HCT116 (cell line): ENCODE measurements around the gene KCNK10. TPM values are rescaled to one million over a fixed set of nuclear protein-coding genes. Genes with fewer than 3 reads are reported as not detected.

Experiments
- ATAC-seq: fragments of 200-7000 bp; cut with Tn5 transposase; 2 replicates; pipeline ENCODE4 v1.9.1; 2020; ENCODE audit warnings: mild to moderate bottlenecking, moderate library complexity
- BruUV-seq: library from RNA; stranded (reverse); fragments of 400-500 nt; replicated peaks from 2 replicates; lab custom pipeline; 2021; lab: Mats Ljungman, UMichigan
- CTCF ChIA-PET: fragments of 300-600 bp; sonication (Branson Sonifier 250); formaldehyde crosslinking; loops from one replicate; lab custom pipeline; 2021; ENCODE audit warnings: antibody characterized with exemption; lab: Charles Lee
- POLR2A ChIA-PET: fragments of 300-600, 350-600 bp; sonication (Branson Sonifier 250); formaldehyde crosslinking; loops from one replicate; lab custom pipeline; 2021; ENCODE audit warnings: antibody characterized with exemption; lab: Charles Lee
- RAD21 ChIA-PET, 2 experiments: fragments of 300-600 bp; sonication (Branson Sonifier 250); formaldehyde crosslinking; loops; one replicate each; lab custom pipeline; 2023; ENCODE audit warnings: low total read pairs in 2 of 2; ENCODE audit not compliant: uncharacterized antibody in 2 of 2, unreplicated experiment in 2 of 2, low non-redundant PET in 1 of 2; lab: Charles Lee
- DNase-seq: peaks from one replicate; pipeline ENCODE4 v3.0.0-alpha.2; 2010; ENCODE audit warnings: low read depth, low spot score
- H2AFZ ChIP-seq: fragments of 200-600 bp; shearing (Covaris generic), sonication (generic); 2 replicates; pipeline ENCODE4 v1.6.1; 2017; ENCODE audit warnings: low read depth, mixed run types, mixed read lengths, antibody characterized with exemption, low read length; ENCODE audit not compliant: poor library complexity, severe bottlenecking
- H3K27ac ChIP-seq: 2 replicates; pipeline ENCODE4 v1.5.1; 2012; ENCODE audit warnings: low read depth, low read length
- H3K27me3 ChIP-seq: fragments of 200-600 bp; sonication (generic); 2 replicates; pipeline ENCODE4 v1.6.1; 2016; ENCODE audit warnings: mixed run types, low read length, mixed read lengths; ENCODE audit not compliant: insufficient read depth
- H3K36me3 ChIP-seq, 2 experiments: fragments of 200-500 bp in 1 of 2; fragments of 200-600 bp in 1 of 2; sonication (Bioruptor generic) in 1 of 2; sonication (generic) in 1 of 2; 2 replicates each; pipeline versions ENCODE4 v1.5.1 to v1.6.1; 2014 to 2016; ENCODE audit warnings: low read length in 2 of 2, inconsistent platforms in 1 of 2, mixed read lengths in 1 of 2, mixed run types in 1 of 2; ENCODE audit not compliant: insufficient read depth in 2 of 2, control insufficient read depth in 1 of 2
- H3K4me1 ChIP-seq, 2 experiments: fragments of 200-600 bp in 1 of 2; sonication (generic) in 1 of 2; 2 replicates each; pipeline versions ENCODE4 v1.5.1 to v1.6.1; 2012 to 2017; ENCODE audit warnings: low read length in 2 of 2, inconsistent platforms in 1 of 2, mild to moderate bottlenecking in 1 of 2, mixed read lengths in 1 of 2, mixed run types in 1 of 2, moderate library complexity in 1 of 2; ENCODE audit not compliant: insufficient read depth in 2 of 2, control insufficient read depth in 1 of 2
- H3K4me2 ChIP-seq: fragments of 200-600 bp; sonication (generic); 2 replicates; pipeline ENCODE4 v1.6.1; 2017; ENCODE audit warnings: mixed run types, low read length, mixed read lengths
- H3K4me3 ChIP-seq, 2 experiments: fragments of 200-600 bp in 1 of 2; sonication (generic) in 1 of 2; replicated peaks in 1 of 2; 2 replicates each; pipeline ENCODE4 v1.5.1; 2011 to 2016; ENCODE audit warnings: low read length in 2 of 2, control low read depth in 1 of 2, low read depth in 1 of 2, mild to moderate bottlenecking in 1 of 2, mixed read lengths in 1 of 2, mixed run types in 1 of 2
- H3K79me2 ChIP-seq: fragments of 200-600 bp; sonication (generic); 2 replicates; pipeline ENCODE4 v1.6.1; 2017; ENCODE audit warnings: mild to moderate bottlenecking, mixed run types, low read length, moderate library complexity, mixed read lengths; ENCODE audit not compliant: insufficient read depth
- H3K9ac ChIP-seq: fragments of 200-600 bp; sonication (generic); 2 replicates; pipeline ENCODE4 v1.6.1; 2016; ENCODE audit warnings: low read length, mixed read lengths
- H3K9me2 ChIP-seq: fragments of 200-600 bp; sonication (generic), shearing (Covaris generic); 2 replicates; pipeline ENCODE4 v1.6.1; 2017; ENCODE audit warnings: mixed run types, mild to moderate bottlenecking, moderate library complexity; ENCODE audit not compliant: insufficient read depth
- H3K9me3 ChIP-seq, 2 experiments: fragments of 200-500 bp in 1 of 2; fragments of 200-600 bp in 1 of 2; sonication (Bioruptor generic) in 1 of 2; sonication (generic) in 1 of 2; 2 replicates each; pipeline ENCODE4 v1.6.1; 2014 to 2017; ENCODE audit warnings: low read length in 2 of 2, mixed read lengths in 2 of 2, inconsistent platforms in 1 of 2, low read depth in 1 of 2, mild to moderate bottlenecking in 1 of 2, mixed run types in 1 of 2, moderate library complexity in 1 of 2; ENCODE audit not compliant: control insufficient read depth in 1 of 2, insufficient read depth in 1 of 2
- H4K20me1 ChIP-seq: fragments of 200-600 bp; sonication (generic), shearing (Covaris generic); 2 replicates; pipeline ENCODE4 v1.6.1; 2017; ENCODE audit warnings: mixed run types, mild to moderate bottlenecking, moderate library complexity; ENCODE audit not compliant: insufficient read depth
- ATF3 ChIP-seq: IDR thresholded peaks from 2 replicates; pipeline ENCODE4 v1.6.1; 2012
- ELF1 ChIP-seq: IDR thresholded peaks from 2 replicates; pipeline ENCODE4 v1.6.1; 2012; ENCODE audit warnings: low read depth, borderline replicate concordance
- EZH2 ChIP-seq: fragments of 200-600 bp; sonication (generic); IDR thresholded peaks from 2 replicates; pipeline ENCODE4 v1.6.1; 2017; ENCODE audit warnings: antibody characterized with exemption, mixed run types
- FOSL1 ChIP-seq: IDR thresholded peaks from 2 replicates; pipeline ENCODE4 v1.6.1; 2012; ENCODE audit warnings: low read depth
- MAX ChIP-seq: IDR thresholded peaks from 2 replicates; pipeline ENCODE4 v1.6.1; 2012
- RAD21 ChIP-seq: IDR thresholded peaks from 2 replicates; pipeline ENCODE4 v1.6.1; 2012; ENCODE audit warnings: low read depth, mild to moderate bottlenecking
- REST ChIP-seq: IDR thresholded peaks from 2 replicates; pipeline ENCODE4 v1.6.1; 2012; ENCODE audit warnings: low read depth
- SRF ChIP-seq: IDR thresholded peaks from 2 replicates; pipeline ENCODE4 v1.6.1; 2012; ENCODE audit warnings: low read depth
- YY1 ChIP-seq: IDR thresholded peaks from 2 replicates; pipeline ENCODE4 v1.6.1; 2011; ENCODE audit warnings: low read length, low read depth, moderate library complexity, mild to moderate bottlenecking; ENCODE audit not compliant: insufficient replicate concordance; ENCODE audit errors: extremely low read depth
- ZNF274 ChIP-seq: fragments of 200-500 bp; sonication (Bioruptor generic); IDR thresholded peaks from 2 replicates; pipeline ENCODE4 v1.6.1; 2014; ENCODE audit warnings: mild to moderate bottlenecking, low read depth, low read length, inconsistent platforms
- intact Hi-C: fragments of 100-400 bp; cut with micrococcal nuclease; formaldehyde crosslinking; loops from 2 replicates; pipeline ENCODE4 v1.10.0; 2022
- total RNA-seq: library from RNA; stranded (reverse); gene quantifications from one replicate; pipeline ENCODE4 v1.2.1, GENCODE V29; 2021; ENCODE audit not compliant: unreplicated experiment

The KCNK10 gene
- total RNA-seq, 1 experiment from 2014 or later, result not detected

- intact Hi-C loops, result no loop called here
- Histone ChIP-seq H3K9ac (no peak overlapping the region), H3K4me1 (no peaks in the 10 kb centered on the region), H3K9me3 (no peaks in the 10 kb centered on the region), H3K4me3 (no peak overlapping the region), H3K79me2 (no peaks in the 10 kb centered on the region), H3K4me2 (no peak overlapping the region), H4K20me1 (no peaks in the 10 kb centered on the region), H3K9me2 (no peaks in the 10 kb centered on the region), H2AFZ (no peak overlapping the region), H3K36me3 (no peaks in the 10 kb centered on the region), H3K27ac (no peak overlapping the region), H3K27me3 (0 out of 2 replicates have a peak, but pooled peaks cover 7% of the 10 kb centered on the region)
- TF ChIP-seq ATF3 (no peak), SRF (no peak), RAD21 (no peak), MAX (no peak), EZH2 (no peak)
- BruUV-seq, result no TSS peak
- POLR2A ChIA-PET, result no interaction called here
- DNase-seq (no peak), ATAC-seq (no peak)
- RAD21 ChIA-PET, result no interaction called here
- CTCF ChIA-PET, result no interaction called here
Observed at GRCh38 chr14:88255196-88255595, 67.9 kb downstream of the KCNK10 start.

- ATAC-seq (no peak), DNase-seq (no peak)
- Histone ChIP-seq H2AFZ (no peak overlapping the region), H3K36me3 (no peaks in the 10 kb centered on the region), H3K9me3 (no peaks in the 10 kb centered on the region), H3K4me2 (no peak overlapping the region), H3K4me1 (no peaks in the 10 kb centered on the region), H3K9me2 (no peaks in the 10 kb centered on the region), H3K27me3 (peaks cover 10% of the 10 kb centered on the region; the same call in 1 of the 2 replicates), H3K27ac (no peak overlapping the region), H3K9ac (no peak overlapping the region), H4K20me1 (no peaks in the 10 kb centered on the region), H3K79me2 (no peaks in the 10 kb centered on the region), H3K4me3 (no peak overlapping the region)
- RAD21 ChIA-PET, result no interaction called here
- CTCF ChIA-PET, result no interaction called here
- intact Hi-C loops, result no loop called here
- no TSS peak for BruUV-seq
- TF ChIP-seq FOSL1 (no peak), ATF3 (no peak), ZNF274 (no peak), ELF1 (no peak), YY1 (no peak), REST (no peak)
- POLR2A ChIA-PET, result no interaction called here
Observed at GRCh38 chr14:88252498-88252897, 70.6 kb downstream of the KCNK10 start.
